ENCODE results near the gene NDUFB7. TPM values are rescaled to one million over a fixed set of nuclear protein-coding genes. Genes with fewer than 3 reads are reported as not detected.

Gene NDUFB7
- total and polyA plus RNA-seq, 5 donors: 352 to 1,159 (median 419) TPM

GRCh38 chr19:14530506-14530905 is 41.4 kb downstream of the NDUFB7 start:
- no peaks in the 10 kb centered on the region for H3K4me1 ChIP-seq (ENCODE audit: control insufficient read depth, insufficient read depth, low read length)
- no peak overlapping the region for H3K27ac ChIP-seq (ENCODE audit: low read length)
- DNase-seq (no peak), ATAC-seq (no peak)
- H3K9me3 ChIP-seq (ENCODE audit: control insufficient read depth, low read length): no peaks in the 10 kb centered on the region
- H3K27me3 ChIP-seq (ENCODE audit: control insufficient read depth, insufficient read depth): no peaks in the 10 kb centered on the region
- 63% methylated on average over 3 of the region's 3 CpGs for WGBS
- no peak overlapping the region for H3K4me3 ChIP-seq (ENCODE audit: low read length)
- intact Hi-C loops (cut with DNase I): no loop called here

DNA sequence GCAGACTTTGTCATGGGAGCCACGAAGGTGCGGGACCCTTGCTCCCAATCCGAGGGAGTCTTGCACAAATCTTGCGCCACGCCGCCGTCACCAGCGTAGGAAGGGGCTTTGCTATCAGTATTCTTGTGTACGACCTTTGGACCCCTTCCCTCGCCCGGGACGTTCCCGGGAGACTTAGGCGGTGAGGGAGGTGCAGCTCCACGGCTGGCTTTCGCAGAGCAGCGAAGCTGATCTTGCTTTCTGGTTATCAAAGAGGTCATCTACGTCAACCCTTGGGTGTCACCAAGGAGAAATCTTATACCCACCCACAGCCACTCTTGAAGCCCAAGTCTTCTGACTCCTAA is 41.9 kb downstream of the NDUFB7 start:
- under 1% methylated on average over 18 of the region's 18 CpGs for WGBS
- ATAC-seq: no peak

GRCh38 chr19:14529254-14530004 is 42.4 kb downstream of the NDUFB7 start, which contains the start of gene TECR:
Gene TECR (plus strand): TSS chr19:14529594. CDS start chr19:14529697, 103 bp downstream.
- peak; percentile 98 for ATAC-seq
- Histone ChIP-seq H3K4me1 (ENCODE audit: control insufficient read depth, insufficient read depth, low read length) (no peaks in the 10 kb centered on the region), H3K27ac (ENCODE audit: low read length) (peak within 1 kb of the TSS; percentile 98), H3K27me3 (ENCODE audit: control insufficient read depth, insufficient read depth) (no peaks in the 10 kb centered on the region), H3K4me3 (ENCODE audit: low read length) (peak within 1 kb of the TSS; percentile 92), H3K9me3 (ENCODE audit: control insufficient read depth, low read length) (no peaks in the 10 kb centered on the region)
- DNase-seq: peak; percentile 100
- WGBS: under 1% methylated on average over 59 of the region's 59 CpGs
- intact Hi-C loops (cut with DNase I): no loop called here

More for the DNA sequence above, 41.9 kb downstream of the NDUFB7 start:
- H3K4me3 ChIP-seq (ENCODE audit: low read length): peak overlapping the region; percentile 92
- H3K9me3 ChIP-seq (ENCODE audit: control insufficient read depth, low read length): no peaks in the 10 kb centered on the region
- intact Hi-C loops (cut with DNase I): no loop called here
- H3K27ac ChIP-seq (ENCODE audit: low read length): peak overlapping the region; percentile 98
- H3K27me3 ChIP-seq (ENCODE audit: control insufficient read depth, insufficient read depth): no peaks in the 10 kb centered on the region
- no peaks in the 10 kb centered on the region for H3K4me1 ChIP-seq (ENCODE audit: control insufficient read depth, insufficient read depth, low read length)
- no peak for DNase-seq

GRCh38 chr19:14528419-14529253 is 43.2 kb downstream of the NDUFB7 start:
- Histone ChIP-seq H3K27ac (ENCODE audit: low read length) (no peak overlapping the region), H3K9me3 (ENCODE audit: control insufficient read depth, low read length) (no peaks in the 10 kb centered on the region), H3K4me3 (ENCODE audit: low read length) (peak overlapping the region; percentile 60), H3K27me3 (ENCODE audit: control insufficient read depth, insufficient read depth) (no peaks in the 10 kb centered on the region), H3K4me1 (ENCODE audit: control insufficient read depth, insufficient read depth, low read length) (no peaks in the 10 kb centered on the region)
- WGBS: 38% methylated on average over 39 of the region's 39 CpGs
- ATAC-seq: no peak
- intact Hi-C loops (cut with DNase I): no loop called here
- peak in 2 of 3 donors; percentile 64 to 71 for DNase-seq

DNA sequence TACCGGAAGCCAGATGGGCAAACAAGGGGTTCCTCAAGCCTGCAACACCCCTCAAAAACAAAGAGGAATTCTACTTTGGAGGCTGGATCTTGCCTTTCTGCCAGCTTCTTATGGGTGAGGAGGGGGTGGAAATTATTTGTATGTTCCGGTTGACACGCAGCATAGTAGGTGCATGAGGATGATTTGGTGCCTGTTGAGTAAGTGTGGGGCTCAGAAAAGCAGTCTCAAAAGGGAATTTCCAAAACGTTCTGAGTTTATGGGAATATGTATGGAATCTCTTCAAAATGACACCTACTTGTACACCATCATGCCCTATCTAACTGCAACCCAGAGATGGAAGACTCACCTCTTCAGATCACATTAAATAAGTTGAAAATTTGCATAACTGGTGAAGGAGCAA is 45.4 kb downstream of the NDUFB7 start:
- 78% methylated on average over 4 of the region's 4 CpGs for WGBS
- H3K4me1 ChIP-seq (ENCODE audit: control insufficient read depth, insufficient read depth, low read length): no peaks in the 10 kb centered on the region
- no peak for ATAC-seq
- no peaks in the 10 kb centered on the region for H3K9me3 ChIP-seq (ENCODE audit: control insufficient read depth, low read length)
- H3K27me3 ChIP-seq (ENCODE audit: control insufficient read depth, insufficient read depth): no peaks in the 10 kb centered on the region
- intact Hi-C loops (cut with DNase I): no loop called here
- H3K4me3 ChIP-seq (ENCODE audit: low read length): no peak overlapping the region
- H3K27ac ChIP-seq (ENCODE audit: low read length): no peak overlapping the region
- DNase-seq: no peak

DNA sequence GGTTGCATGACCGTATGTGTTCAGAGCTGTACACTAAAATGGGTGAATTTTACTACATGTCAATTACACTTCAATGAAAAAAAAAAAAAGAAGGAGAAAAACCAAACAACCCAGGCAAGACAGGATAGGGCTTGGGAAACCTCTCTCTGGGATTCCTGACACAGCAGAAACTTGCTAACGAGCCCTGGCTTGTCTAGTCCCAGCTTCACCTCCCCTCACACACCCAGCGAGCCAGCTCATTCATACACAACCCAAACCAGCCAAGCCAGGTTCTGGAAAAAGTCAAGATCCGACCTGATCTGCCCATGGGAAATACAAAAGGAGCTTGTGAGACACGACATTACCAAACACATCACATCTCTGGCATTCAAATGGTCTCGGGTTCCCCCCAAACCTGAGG is 46.1 kb downstream of the NDUFB7 start:
- no peak for ATAC-seq
- H3K4me3 ChIP-seq (ENCODE audit: low read length): no peak overlapping the region
- intact Hi-C loops (cut with DNase I): no loop called here
- H3K9me3 ChIP-seq (ENCODE audit: control insufficient read depth, low read length): no peaks in the 10 kb centered on the region
- no peaks in the 10 kb centered on the region for H3K4me1 ChIP-seq (ENCODE audit: control insufficient read depth, insufficient read depth, low read length)
- no peaks in the 10 kb centered on the region for H3K27me3 ChIP-seq (ENCODE audit: control insufficient read depth, insufficient read depth)
- H3K27ac ChIP-seq (ENCODE audit: low read length): no peak overlapping the region
- peak in 1 of 3 donors; percentile 32 for DNase-seq
- 70% methylated on average over 6 of the region's 6 CpGs for WGBS

DNA sequence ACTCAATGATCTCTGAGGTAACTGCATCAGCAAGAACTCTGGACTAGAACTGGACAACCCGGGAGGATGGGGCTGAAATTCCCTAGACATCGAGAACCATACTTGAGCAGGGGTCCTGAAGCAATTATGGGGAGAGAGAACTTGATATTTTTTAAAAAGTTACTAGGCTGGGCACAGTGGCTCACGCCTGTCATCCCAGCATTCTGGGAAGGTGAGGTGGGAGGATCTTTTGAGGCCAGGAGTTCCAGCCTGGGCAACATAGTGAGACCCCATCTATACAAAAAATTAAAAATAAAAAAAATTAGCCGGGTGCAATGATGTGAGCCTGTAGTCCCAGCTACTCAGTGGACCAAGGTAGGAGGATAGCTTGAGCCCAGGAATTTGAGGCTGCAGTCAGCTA is 51.3 kb downstream of the NDUFB7 start:
- H3K27me3 ChIP-seq (ENCODE audit: control insufficient read depth, insufficient read depth): no peaks in the 10 kb centered on the region
- DNase-seq: no peak
- H3K27ac ChIP-seq (ENCODE audit: low read length): no peak overlapping the region
- 90% methylated on average over 4 of the region's 4 CpGs for WGBS
- H3K9me3 ChIP-seq (ENCODE audit: control insufficient read depth, low read length): no peaks in the 10 kb centered on the region
- intact Hi-C loops (cut with DNase I): no loop called here
- H3K4me1 ChIP-seq (ENCODE audit: control insufficient read depth, insufficient read depth, low read length): peaks cover 5% of the 10 kb centered on the region
- H3K4me3 ChIP-seq (ENCODE audit: low read length): no peak overlapping the region
- ATAC-seq: no peak

GRCh38 chr19:14519860-14520407 is 51.9 kb downstream of the NDUFB7 start:
- peaks cover 5% of the 10 kb centered on the region for H3K4me1 ChIP-seq (ENCODE audit: control insufficient read depth, insufficient read depth, low read length)
- WGBS: 54% methylated on average over 2 of the region's 2 CpGs
- no peak overlapping the region for H3K4me3 ChIP-seq (ENCODE audit: low read length)
- intact Hi-C loops (cut with DNase I): no loop called here
- H3K27me3 ChIP-seq (ENCODE audit: control insufficient read depth, insufficient read depth): no peaks in the 10 kb centered on the region
- H3K9me3 ChIP-seq (ENCODE audit: control insufficient read depth, low read length): no peaks in the 10 kb centered on the region
- ATAC-seq (no peak), DNase-seq (no peak)
- H3K27ac ChIP-seq (ENCODE audit: low read length): no peak overlapping the region

DNA sequence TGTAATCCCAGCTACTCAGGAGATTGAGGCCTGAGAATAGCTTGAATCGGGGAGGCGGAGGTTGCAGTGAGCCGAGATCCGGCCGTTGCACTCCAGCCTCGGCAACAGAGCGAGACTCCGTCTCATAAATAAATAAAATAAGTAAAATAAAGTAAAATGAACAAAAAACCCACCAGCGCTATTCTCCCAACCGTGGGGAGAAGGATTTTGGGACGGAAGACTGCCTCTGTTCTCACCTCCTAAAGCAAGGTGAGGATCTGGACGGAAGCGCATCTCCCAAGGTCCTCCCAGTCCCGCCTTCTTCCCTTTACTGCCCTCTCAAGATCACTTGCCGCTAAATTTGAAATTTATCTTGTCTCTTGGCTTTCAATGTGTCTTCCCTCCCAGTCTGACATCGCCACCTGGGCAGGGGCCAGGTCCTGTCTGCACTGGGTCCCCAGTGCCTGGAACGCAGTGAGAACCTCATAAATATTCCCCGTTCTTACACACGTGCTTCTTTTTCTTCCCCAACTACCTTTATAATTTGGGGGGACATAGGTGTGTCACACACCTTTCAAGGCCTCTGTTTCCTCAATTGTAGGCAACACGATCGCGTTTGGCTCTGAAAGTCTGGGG is 52.5 kb downstream of the NDUFB7 start:
- 91% methylated on average over 22 of the region's 22 CpGs for WGBS

DNA sequence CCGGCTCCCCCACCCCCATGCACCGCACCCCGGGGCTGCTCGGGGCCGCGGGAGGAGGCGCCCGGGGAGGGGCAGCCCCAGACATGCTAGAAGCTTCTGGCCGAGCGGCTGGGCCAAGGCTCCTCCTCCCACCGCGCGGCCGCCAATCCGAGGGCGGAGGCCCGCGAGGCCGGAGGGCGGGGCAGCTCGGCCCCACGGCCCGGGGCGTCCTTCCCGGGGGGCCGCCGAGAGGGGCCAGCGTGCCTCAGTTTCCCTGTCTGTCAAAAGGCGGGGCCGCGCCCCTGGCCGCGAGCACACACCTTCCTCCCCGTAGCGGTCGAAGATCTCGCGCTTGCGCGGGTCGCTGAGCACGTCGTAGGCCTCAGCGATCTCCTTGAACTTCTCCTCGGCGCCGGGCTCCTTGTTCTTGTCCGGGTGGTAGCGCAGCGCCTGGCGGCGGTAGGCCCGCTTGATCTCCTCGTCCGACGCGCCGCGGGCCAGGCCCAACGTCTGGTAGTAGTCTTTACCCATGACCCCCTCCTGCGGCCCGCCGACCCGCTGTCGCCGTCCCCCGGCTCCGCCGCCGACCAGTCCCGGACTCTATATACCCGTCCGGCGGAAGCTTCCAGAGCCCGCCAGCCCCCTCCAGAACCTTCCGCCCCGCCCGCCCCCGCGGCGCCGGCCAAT is 53.9 kb downstream of the NDUFB7 start, which contains the start of gene DNAJB1:
TSS of gene DNAJB1 (minus strand) at position 558 of the 666 bp plus-strand sequence. CDS start at position 510, 48 bp downstream.
- Histone ChIP-seq H3K4me1 (ENCODE audit: control insufficient read depth, insufficient read depth, low read length) (peaks cover 5% of the 10 kb centered on the region), H3K4me3 (ENCODE audit: low read length) (peak within 1 kb of the TSS; percentile 88), H3K27ac (ENCODE audit: low read length) (peak within 1 kb of the TSS; percentile 96), H3K27me3 (ENCODE audit: control insufficient read depth, insufficient read depth) (no peaks in the 10 kb centered on the region), H3K9me3 (ENCODE audit: control insufficient read depth, low read length) (no peaks in the 10 kb centered on the region)
- DNase-seq: peak; percentile 88 to 95 (median 95)
- WGBS: under 1% methylated on average over 82 of the region's 82 CpGs
- peak; percentile 87 to 89 for ATAC-seq
- intact Hi-C loops (cut with DNase I): no loop called here

More for the DNA sequence above, 52.5 kb downstream of the NDUFB7 start:
- Histone ChIP-seq H3K27ac (ENCODE audit: low read length) (no peak overlapping the region), H3K4me3 (ENCODE audit: low read length) (no peak overlapping the region), H3K4me1 (ENCODE audit: control insufficient read depth, insufficient read depth, low read length) (peaks cover 5% of the 10 kb centered on the region), H3K27me3 (ENCODE audit: control insufficient read depth, insufficient read depth) (no peaks in the 10 kb centered on the region), H3K9me3 (ENCODE audit: control insufficient read depth, low read length) (no peaks in the 10 kb centered on the region)
- intact Hi-C loops (cut with DNase I): no loop called here
- ATAC-seq (no peak), DNase-seq (peak in 1 of 3 donors; percentile 49)
